Measurements from ENCODE around the gene RNF220. TPM values are rescaled to one million over a fixed set of nuclear protein-coding genes. Genes with fewer than 3 reads are reported as not detected.

Gene RNF220
- total and polyA plus RNA-seq, 2 of the 13 experiments (the other 11 are each of a cell fraction or from before 2014, with no cell fraction given) = 48.2 to 72.1 TPM

DNA sequence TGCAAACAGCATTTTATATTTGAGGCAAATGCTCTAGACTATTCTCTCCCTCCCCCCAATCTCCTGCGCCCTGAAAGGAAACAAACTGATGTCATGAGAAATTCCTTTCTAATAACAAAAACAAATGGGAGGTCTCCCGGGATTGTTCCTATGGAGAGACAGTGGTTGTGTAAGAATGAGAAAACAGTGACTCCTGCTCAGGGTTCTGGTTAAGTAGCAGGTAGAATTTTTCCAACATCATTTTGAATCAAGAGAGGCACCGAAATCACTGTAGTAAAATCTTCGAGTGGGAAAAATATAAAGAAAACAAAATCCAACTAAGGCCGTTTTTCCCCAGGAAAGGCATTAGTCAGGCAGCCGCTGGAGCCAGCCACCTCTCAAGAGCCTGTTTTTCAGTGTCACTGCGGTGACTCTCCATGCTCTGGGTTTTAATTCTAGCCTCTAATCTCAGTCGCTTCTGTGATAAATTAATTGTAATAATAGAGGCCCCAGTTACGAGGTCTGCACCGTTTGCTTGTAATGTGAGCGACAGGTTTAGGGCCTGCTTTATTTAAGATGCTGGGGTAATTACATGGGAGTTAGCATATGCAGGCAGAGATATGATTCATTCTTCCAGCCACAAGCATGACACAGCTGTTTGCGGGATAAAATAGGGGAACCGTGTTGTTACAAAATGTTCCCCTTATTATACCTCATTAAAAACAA is 80.3 kb downstream of the RNF220 start:
- FAIRE-seq = no peak
- intact Hi-C loops (cut with micrococcal nuclease; ENCODE audit: unreplicated experiment) = no loop called here
- CTCF ChIA-PET (ENCODE audit: low intra/inter-chr PET ratio, low total read pairs) = no interaction called here

More for the DNA sequence above, 80.3 kb downstream of the RNF220 start:
- no peak overlapping the region for H3K4me2 ChIP-seq (ENCODE audit: low read depth, low read length)
- H2AFZ ChIP-seq (ENCODE audit: low read length) = no peak overlapping the region
- no peaks in the 10 kb centered on the region for H3K4me1 ChIP-seq (ENCODE audit: insufficient read depth, low read length)
- no peak overlapping the region for H3K27ac ChIP-seq (ENCODE audit: extremely low read length, insufficient read depth, low read length)
- no peak for ATAC-seq
- DNase-seq (ENCODE audit: low spot score) = no peak
- WGBS (ENCODE audit: low lambda C conversion rate) = 68% methylated on average over 13 of the region's 13 CpGs
- TF ChIP-seq NFKBIZ (CRISPR knock-in tag; IDR thresholded peaks at IDR 0.05) = no peak
- TF ChIP-seq ZSCAN21 (CRISPR knock-in tag; IDR thresholded peaks at IDR 0.05; ENCODE audit: borderline replicate concordance) = no peak
- no peak for TF ChIP-seq BRCA1 (CRISPR knock-in tag; IDR thresholded peaks at IDR 0.05)
- no peak for TF ChIP-seq ZNF263 (CRISPR knock-in tag; IDR thresholded peaks at IDR 0.05)
- no peak for TF ChIP-seq ZNF343 (CRISPR knock-in tag; IDR thresholded peaks at IDR 0.05)
- TF ChIP-seq RAD51 (IDR thresholded peaks at IDR 0.05; ENCODE audit: borderline replicate concordance) = no peak
- TF ChIP-seq HOXA9 (CRISPR knock-in tag; IDR thresholded peaks at IDR 0.05; ENCODE audit: borderline replicate concordance) = no peak
- TF ChIP-seq ATF3 (CRISPR knock-in tag; IDR thresholded peaks at IDR 0.05) = no peak
- no peak for TF ChIP-seq FOXO1 (CRISPR knock-in tag; IDR thresholded peaks at IDR 0.05)
- TF ChIP-seq ZFX (CRISPR knock-in tag; IDR thresholded peaks at IDR 0.05; ENCODE audit: low read depth) = no peak
- no peak for TF ChIP-seq ZNF383 (CRISPR knock-in tag; IDR thresholded peaks at IDR 0.05; ENCODE audit: borderline replicate concordance)
- TF ChIP-seq, protein P1, sequence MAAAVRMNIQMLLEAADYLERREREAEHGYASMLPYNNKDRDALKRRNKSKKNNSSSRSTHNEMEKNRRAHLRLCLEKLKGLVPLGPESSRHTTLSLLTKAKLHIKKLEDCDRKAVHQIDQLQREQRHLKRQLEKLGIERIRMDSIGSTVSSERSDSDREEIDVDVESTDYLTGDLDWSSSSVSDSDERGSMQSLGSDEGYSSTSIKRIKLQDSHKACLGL (CRISPR knock-in tag; IDR thresholded peaks at IDR 0.05) = no peak
- TF ChIP-seq TCF12 (IDR thresholded peaks at IDR 0.05) = no peak
- no peak for TF ChIP-seq TCF12 (CRISPR knock-in tag; IDR thresholded peaks at IDR 0.05)
- TF ChIP-seq, protein P2, sequence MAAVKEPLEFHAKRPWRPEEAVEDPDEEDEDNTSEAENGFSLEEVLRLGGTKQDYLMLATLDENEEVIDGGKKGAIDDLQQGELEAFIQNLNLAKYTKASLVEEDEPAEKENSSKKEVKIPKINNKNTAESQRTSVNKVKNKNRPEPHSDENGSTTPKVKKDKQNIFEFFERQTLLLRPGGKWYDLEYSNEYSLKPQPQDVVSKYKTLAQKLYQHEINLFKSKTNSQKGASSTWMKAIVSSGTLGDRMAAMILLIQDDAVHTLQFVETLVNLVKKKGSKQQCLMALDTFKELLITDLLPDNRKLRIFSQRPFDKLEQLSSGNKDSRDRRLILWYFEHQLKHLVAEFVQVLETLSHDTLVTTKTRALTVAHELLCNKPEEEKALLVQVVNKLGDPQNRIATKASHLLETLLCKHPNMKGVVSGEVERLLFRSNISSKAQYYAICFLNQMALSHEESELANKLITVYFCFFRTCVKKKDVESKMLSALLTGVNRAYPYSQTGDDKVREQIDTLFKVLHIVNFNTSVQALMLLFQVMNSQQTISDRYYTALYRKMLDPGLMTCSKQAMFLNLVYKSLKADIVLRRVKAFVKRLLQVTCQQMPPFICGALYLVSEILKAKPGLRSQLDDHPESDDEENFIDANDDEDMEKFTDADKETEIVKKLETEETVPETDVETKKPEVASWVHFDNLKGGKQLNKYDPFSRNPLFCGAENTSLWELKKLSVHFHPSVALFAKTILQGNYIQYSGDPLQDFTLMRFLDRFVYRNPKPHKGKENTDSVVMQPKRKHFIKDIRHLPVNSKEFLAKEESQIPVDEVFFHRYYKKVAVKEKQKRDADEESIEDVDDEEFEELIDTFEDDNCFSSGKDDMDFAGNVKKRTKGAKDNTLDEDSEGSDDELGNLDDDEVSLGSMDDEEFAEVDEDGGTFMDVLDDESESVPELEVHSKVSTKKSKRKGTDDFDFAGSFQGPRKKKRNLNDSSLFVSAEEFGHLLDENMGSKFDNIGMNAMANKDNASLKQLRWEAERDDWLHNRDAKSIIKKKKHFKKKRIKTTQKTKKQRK (IDR thresholded peaks at IDR 0.05; ENCODE audit: low read length) = no peak
- TF ChIP-seq HDAC2 (CRISPR knock-in tag; IDR thresholded peaks at IDR 0.05) = no peak
- TF ChIP-seq RFXAP (CRISPR knock-in tag; IDR thresholded peaks at IDR 0.05; ENCODE audit: borderline replicate concordance) = no peak
- no peak for TF ChIP-seq BCL6 (CRISPR knock-in tag; IDR thresholded peaks at IDR 0.05)
- H3K27me3 ChIP-seq (ENCODE audit: control insufficient read depth in 1 of 2, insufficient read depth in 2 of 2, low read length in 2 of 2) = no peaks in the 10 kb centered on the region; a peak in 1 of 5 replicates
- no peak overlapping the region for H3K9ac ChIP-seq (ENCODE audit: insufficient read depth, low read depth, low read length)
- peaks cover 0 to 3% of the 10 kb centered on the region in 2 experiments; a peak in 2 of 5 replicates for H3K36me3 ChIP-seq (replicated peaks in 1 of 2; ENCODE audit: control insufficient read depth in 1 of 2, insufficient read depth in 2 of 2, low read length in 2 of 2)
- H3K79me2 ChIP-seq (ENCODE audit: insufficient read depth, low read length) = no peaks in the 10 kb centered on the region
- BruUV-seq (replicated peaks) = no TSS peak
- no peaks in the 10 kb centered on the region; the same call in 1 of the 2 replicates for H4K20me1 ChIP-seq (ENCODE audit: insufficient read depth, low read length)
- H3K4me3 ChIP-seq (replicated peaks in 1 of 3; ENCODE audit: insufficient read depth in 1 of 3, low read depth in 2 of 3, low read length in 3 of 3) = no peak overlapping the region
- in situ Hi-C loops (cut with HindIII; ENCODE audit: extremely low pct_ligation_motif_present, low pct_unique_long_range_greater_than_20kb) = no loop called here
- POLR2A ChIA-PET = no interaction called here
- no peaks in the 10 kb centered on the region for H3K9me3 ChIP-seq (ENCODE audit: low read length)
